Cardiac muscle cell (in vitro differentiated cells and primary cell): ENCODE data around the gene YEATS2. TPM values are rescaled to one million over a fixed set of nuclear protein-coding genes. Genes with fewer than 3 reads are reported as not detected.
A peak's percentile ranks its signal among the peaks of the same experiment; 100 is the strongest.
"Not testable (repeated sequence)": the region's sequence is repeated elsewhere in the genome, so short reads cannot be mapped to it uniquely, and the experiment has no call there.

Source experiments
- DNase-seq, 2 donors: peaks; one replicate each; pipeline versions ENCODE4 v3.0.0 to v3.0.0-alpha.2; 2010 to 2017; ENCODE audit warnings: low read depth in 1 of 2, low spot score in 1 of 2
- H3K27ac ChIP-seq: fragments of 200-600 bp; sonication (generic); 2 replicates; pipeline ENCODE4 v1.5.1; 2016
- H3K27me3 ChIP-seq: fragments of 200-600 bp; sonication (generic); 2 replicates; pipeline ENCODE4 v1.6.0; 2016; ENCODE audit warnings: control low read depth
- H3K36me3 ChIP-seq: fragments of 200-600 bp; sonication (generic); 2 replicates; pipeline ENCODE4 v1.5.1; 2016; ENCODE audit warnings: control low read depth
- H3K4me1 ChIP-seq: fragments of 200-600 bp; sonication (generic); 2 replicates; pipeline ENCODE4 v1.8.1; 2017; ENCODE audit warnings: low read depth, mild to moderate bottlenecking, mixed run types
- H3K4me3 ChIP-seq: fragments of 200-600 bp; sonication (generic); 2 replicates; pipeline ENCODE4 v1.5.1; 2016; ENCODE audit warnings: mild to moderate bottlenecking
- H3K9me3 ChIP-seq: fragments of 200-600 bp; sonication (generic); 2 replicates; pipeline ENCODE4 v1.5.1; 2017; ENCODE audit warnings: low read depth, mild to moderate bottlenecking, control low read depth
- CTCF ChIP-seq: IDR thresholded peaks from 2 replicates; pipeline ENCODE4 v1.5.1; 2012; ENCODE audit warnings: low read depth, mild to moderate bottlenecking, low read length
- polyA plus RNA-seq: library from polyadenylated mRNA; unstranded; fragments of >200 nt; fragmentation: Nextera tagmentation; extraction: Ambion mirVana; gene quantifications from 2 replicates; pipeline ENCODE4 v1.2.1, GENCODE V29; 2016
- total RNA-seq: library from RNA; depleted of rRNA; stranded (reverse); fragments of >200 nt; gene quantifications from 2 replicates; pipeline ENCODE4 v1.2.3, GENCODE V29; 2016

YEATS2 gene
- total and polyA plus RNA-seq, 2 experiments from 2014 or later = 15.7 to 34.9 TPM

- Histone ChIP-seq H3K4me3 (no peak overlapping the region), H3K27ac (no peak overlapping the region), H3K27me3 (no peaks in the 10 kb centered on the region), H3K9me3 (no peaks in the 10 kb centered on the region), H3K4me1 (no peaks in the 10 kb centered on the region), H3K36me3 (peaks cover 21% of the 10 kb centered on the region)
- DNase-seq = peak in 1 of 2 donors; percentile 6
- no peak for TF ChIP-seq CTCF
These were observed 37.3 kb downstream of the YEATS2 start for GRCh38 chr3:183734750-183735494.

DNA sequence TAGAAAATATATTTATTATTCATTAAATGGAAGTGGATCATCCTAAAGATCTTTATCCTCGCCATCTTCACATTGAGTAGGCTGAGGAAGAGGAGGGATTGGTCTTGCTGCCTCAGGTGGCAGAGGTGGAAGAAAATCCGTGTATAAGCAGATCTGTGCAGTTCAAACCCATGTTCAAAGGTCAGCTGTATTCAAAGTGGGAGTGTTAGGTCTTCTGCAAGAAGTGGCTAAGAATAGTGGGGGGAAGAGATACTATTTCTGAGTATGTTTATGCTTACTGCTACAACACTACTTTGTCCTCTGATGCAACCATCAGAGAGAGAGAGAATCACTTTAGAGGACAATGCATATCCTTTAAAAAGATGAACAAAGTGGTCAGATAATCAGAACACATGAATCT lies 39.5 kb downstream of the YEATS2 start:
- Histone ChIP-seq H3K4me3 (no peak overlapping the region), H3K27me3 (no peaks in the 10 kb centered on the region), H3K27ac (no peak overlapping the region), H3K9me3 (no peaks in the 10 kb centered on the region), H3K36me3 (peaks cover 21% of the 10 kb centered on the region), H3K4me1 (no peaks in the 10 kb centered on the region)
- DNase-seq = no peak
- no peak for TF ChIP-seq CTCF

- not testable (repeated sequence) for H3K4me1 ChIP-seq, H3K9me3 ChIP-seq, H3K27ac ChIP-seq, DNase-seq, H3K4me3 ChIP-seq, H3K27me3 ChIP-seq
- peaks cover 20% of the 10 kb centered on the region for H3K36me3 ChIP-seq
These were observed 42.6 kb downstream of the YEATS2 start for GRCh38 chr3:183740154-183740553.

DNA sequence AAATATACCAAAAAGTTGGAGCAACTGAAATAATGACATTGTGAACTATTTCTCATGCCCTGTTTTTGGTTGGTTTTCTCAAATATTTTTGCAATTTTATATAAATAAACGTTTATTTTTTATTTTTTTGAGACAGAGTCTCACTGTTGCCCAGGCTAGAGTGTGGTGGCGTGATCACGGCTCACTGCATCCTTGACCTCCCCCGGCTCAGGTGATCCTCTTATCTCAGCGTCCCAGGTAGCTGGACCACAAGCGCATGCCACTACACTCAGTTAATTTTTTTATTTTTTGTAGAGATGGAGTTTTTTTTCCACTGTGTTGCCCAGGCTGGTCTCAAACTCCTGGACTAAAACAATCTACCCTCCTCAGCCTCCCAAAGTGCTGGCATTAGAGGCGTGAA lies 45.6 kb downstream of the YEATS2 start:
- Histone ChIP-seq H3K36me3 (peaks cover 14% of the 10 kb centered on the region), H3K27me3 (no peaks in the 10 kb centered on the region), H3K27ac (no peak overlapping the region), H3K4me3 (no peak overlapping the region), H3K9me3 (no peaks in the 10 kb centered on the region), H3K4me1 (no peaks in the 10 kb centered on the region)
- no peak for DNase-seq
- no peak for TF ChIP-seq CTCF

- peak; percentile 6 to 45 for DNase-seq
- H3K27me3 ChIP-seq = no peaks in the 10 kb centered on the region
- no peaks in the 10 kb centered on the region for H3K9me3 ChIP-seq
- no peaks in the 10 kb centered on the region for H3K4me1 ChIP-seq
- no peak overlapping the region for H3K4me3 ChIP-seq
- H3K36me3 ChIP-seq = peaks cover 22% of the 10 kb centered on the region
- H3K27ac ChIP-seq = no peak overlapping the region
- TF ChIP-seq CTCF = no peak
These were observed 47.9 kb downstream of the YEATS2 start for GRCh38 chr3:183745300-183746098.

DNA sequence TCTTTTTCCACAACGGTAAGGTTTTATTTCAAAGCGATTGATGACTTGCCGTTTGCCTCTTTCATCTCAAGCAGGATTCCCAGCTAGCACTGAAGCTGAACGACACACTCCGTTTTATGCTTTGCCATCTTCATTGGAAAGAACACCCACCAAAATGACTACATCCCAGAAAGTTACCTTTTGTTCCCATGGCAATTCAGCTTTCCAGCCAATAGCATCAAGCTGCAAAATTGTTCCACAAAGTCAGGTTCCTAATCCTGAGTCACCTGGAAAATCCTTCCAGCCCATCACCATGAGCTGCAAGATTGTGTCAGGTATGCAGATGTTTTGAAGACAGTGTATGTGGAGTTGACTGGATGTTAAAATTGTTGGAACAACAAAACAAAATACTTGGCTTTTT lies 56.5 kb downstream of the YEATS2 start:
- DNase-seq = no peak
- no peaks in the 10 kb centered on the region for H3K27me3 ChIP-seq
- no peak for TF ChIP-seq CTCF
- no peak overlapping the region for H3K4me3 ChIP-seq
- no peak overlapping the region for H3K27ac ChIP-seq
- H3K9me3 ChIP-seq = no peaks in the 10 kb centered on the region
- no peaks in the 10 kb centered on the region for H3K4me1 ChIP-seq
- H3K36me3 ChIP-seq = peaks cover 39% of the 10 kb centered on the region
